Glomerular endothelial cell (primary cell): ENCODE measurements around the gene SLC38A11. TPM values are rescaled to one million over a fixed set of nuclear protein-coding genes. Genes with fewer than 3 reads are reported as not detected.
"Not testable (repeated sequence)": the region's sequence is repeated elsewhere in the genome, so short reads cannot be mapped to it uniquely, and the experiment has no call there.

Experiments
- DNase-seq: peaks from one replicate; pipeline ENCODE4 v3.0.0-alpha.2; 2011; ENCODE audit warnings: low read depth, low spot score; ENCODE audit errors: extremely low read depth
- total RNA-seq: library from RNA; depleted of rRNA; stranded (reverse); fragments of >200 nt; gene quantifications from 2 replicates; pipeline ENCODE4 v1.2.3, GENCODE V29; 2015

SLC38A11 gene
- total RNA-seq, 1 donor from 2014 or later = not detected

- no peak for DNase-seq
Measured at GRCh38 chr2:164882276-164882675, 73.0 kb downstream of the SLC38A11 start.

- no peak for DNase-seq
Measured at GRCh38 chr2:164881524-164881923, 73.8 kb downstream of the SLC38A11 start.

GRCh38 chr2:164879901-164880535 is 75.3 kb downstream of the SLC38A11 start:
- DNase-seq = no peak

DNA sequence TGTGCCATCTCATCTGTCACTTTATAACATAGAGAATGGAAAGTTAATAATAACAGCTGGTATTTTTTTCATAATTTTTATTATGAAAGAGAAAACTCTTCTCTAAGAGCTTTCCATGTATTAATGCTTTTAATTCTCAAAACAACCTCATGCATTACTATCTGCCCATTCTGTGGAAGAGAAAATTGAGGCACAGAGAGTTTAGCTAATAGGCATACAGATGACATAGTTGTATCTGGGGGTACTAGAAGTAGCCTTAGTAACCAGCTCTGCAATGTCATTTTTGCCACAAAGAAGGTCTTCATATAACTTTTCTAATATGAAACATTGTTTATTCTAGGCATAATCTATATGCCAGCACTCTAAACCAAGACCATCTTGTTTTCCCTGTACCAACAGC is 77.4 kb downstream of the SLC38A11 start:
- no peak for DNase-seq

GRCh38 chr2:164877169-164877568 is 78.2 kb downstream of the SLC38A11 start:
- DNase-seq = no peak

GRCh38 chr2:164875334-164876205 is 79.8 kb downstream of the SLC38A11 start:
- no peak for DNase-seq

- no peak for DNase-seq
Measured at GRCh38 chr2:164873210-164873908, 82.0 kb downstream of the SLC38A11 start.

DNA sequence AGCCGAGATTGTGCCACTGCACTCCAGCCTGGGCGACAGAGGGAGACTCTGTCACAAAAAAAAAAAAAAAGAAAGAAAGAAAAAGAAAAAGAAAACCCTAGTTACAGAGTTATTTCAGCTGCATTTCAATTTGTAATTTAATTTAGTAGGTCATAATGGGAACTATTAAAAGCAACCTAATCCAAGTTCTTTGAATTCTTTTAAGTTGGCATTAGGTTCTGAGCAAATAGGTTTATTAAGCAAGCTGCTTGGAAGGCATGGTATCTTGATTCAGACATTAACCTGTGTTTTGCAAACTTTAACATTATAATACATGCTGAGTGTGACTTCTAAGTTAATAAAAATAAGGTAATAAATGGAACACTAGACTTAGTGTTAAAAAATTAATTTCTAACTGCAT is 83.9 kb downstream of the SLC38A11 start:
- no peak for DNase-seq

DNA sequence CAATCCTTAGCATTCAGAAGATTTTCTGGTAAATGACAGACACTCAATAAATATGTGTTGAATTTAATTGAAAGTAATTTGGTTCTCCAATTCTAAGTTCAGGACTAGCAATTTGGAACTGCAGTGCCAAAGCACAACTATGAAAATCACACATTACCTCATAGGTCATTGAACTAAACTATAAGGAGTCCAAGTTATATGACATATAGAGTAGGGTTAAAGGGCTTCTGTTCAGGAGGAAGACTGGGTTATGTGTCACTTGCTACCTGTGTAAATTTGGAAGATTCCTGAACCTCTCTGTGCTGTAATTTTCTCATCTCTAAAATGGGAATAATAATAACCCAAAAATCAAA is 85.9 kb downstream of the SLC38A11 start:
- DNase-seq = no peak

DNA sequence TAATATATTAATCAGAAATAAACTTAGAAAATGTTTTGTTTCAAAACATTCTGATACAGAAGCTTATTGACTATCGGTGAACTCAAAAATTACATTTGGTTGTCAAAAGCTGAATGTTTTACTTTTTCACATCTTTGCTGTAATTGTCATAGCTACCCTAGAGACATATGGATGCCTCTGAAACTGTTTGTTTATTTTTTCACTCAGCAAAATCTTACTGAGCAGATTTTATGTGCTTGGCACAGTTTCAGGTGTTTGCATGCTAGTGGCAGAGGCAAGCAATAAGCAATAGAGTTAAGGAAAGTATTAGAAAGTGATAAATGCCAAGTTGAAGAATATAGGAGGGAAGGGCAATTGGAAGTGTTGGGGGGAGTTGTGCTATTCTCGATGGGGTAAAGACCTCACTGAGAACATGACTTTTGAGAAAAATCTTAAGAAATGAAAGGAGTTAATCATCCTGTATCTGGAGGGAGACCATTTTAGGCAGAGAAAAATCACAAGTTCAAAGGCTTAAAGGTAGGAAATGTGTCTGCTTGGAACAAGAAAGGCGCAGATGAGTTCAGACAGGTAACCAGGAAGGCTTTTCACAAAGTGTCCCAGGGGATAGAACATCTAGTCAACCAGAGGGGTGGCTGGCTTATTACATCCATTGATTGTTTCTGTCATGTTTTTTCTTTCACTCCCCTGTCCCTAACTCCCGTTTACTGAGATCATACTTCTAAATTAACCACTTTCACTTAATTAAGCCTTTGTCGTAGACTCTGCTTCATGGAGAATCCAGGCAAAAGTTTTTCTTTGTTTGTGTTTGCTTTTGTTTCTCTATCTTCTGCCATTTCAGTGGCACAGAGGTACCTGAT is 86.5 kb downstream of the SLC38A11 start:
- no peak for DNase-seq

DNA sequence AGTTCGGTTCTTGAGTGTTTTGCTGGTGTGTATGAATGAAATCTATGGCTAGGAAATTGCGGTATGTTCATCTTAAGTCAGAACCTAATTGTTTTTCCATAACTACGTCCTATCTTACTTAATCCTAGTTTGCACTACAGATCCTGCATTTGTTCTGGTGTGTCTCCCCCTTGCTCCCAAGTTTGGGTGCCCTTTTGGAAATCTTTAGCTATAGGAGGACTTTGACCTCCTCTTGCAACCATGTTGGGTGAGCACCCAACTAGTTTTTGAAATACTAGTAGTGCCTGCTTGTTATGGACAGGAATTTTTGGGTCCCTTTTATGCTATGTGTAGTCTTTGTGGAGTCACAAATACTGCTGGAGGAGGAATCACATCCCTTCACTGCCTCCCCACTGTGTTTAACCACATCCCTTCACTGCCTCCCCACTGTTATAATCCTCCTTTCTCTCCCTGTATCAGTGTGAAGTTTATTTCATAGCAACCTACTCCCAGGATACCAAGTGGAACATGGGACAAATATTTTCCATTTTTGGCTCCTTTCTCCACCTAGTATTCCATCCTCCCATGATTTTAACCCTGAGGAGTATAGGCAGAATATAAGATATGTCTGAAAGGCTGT is 87.4 kb downstream of the SLC38A11 start:
- no peak for DNase-seq

DNA sequence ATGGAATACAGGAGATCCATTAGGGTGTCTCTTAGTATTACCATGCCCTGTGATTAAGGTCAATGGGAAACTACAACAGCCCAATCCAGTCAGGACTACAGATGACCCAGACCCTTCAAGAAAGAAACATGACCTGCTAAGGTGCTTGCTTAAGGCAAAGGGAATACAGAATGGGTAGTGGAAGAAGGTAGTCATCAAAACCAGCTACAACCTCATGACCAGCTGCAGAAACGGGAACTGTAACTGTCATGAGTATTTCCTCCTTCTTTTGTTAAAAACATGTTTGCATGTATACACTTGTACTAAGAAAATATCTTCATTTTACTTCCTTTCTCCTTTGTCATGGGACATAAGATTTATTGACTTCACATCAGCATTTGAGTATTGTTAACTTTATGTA is 88.9 kb downstream of the SLC38A11 start:
- DNase-seq = not testable (repeated sequence)

GRCh38 chr2:164860694-164861042 is 94.7 kb downstream of the SLC38A11 start:
- DNase-seq = no peak

DNA sequence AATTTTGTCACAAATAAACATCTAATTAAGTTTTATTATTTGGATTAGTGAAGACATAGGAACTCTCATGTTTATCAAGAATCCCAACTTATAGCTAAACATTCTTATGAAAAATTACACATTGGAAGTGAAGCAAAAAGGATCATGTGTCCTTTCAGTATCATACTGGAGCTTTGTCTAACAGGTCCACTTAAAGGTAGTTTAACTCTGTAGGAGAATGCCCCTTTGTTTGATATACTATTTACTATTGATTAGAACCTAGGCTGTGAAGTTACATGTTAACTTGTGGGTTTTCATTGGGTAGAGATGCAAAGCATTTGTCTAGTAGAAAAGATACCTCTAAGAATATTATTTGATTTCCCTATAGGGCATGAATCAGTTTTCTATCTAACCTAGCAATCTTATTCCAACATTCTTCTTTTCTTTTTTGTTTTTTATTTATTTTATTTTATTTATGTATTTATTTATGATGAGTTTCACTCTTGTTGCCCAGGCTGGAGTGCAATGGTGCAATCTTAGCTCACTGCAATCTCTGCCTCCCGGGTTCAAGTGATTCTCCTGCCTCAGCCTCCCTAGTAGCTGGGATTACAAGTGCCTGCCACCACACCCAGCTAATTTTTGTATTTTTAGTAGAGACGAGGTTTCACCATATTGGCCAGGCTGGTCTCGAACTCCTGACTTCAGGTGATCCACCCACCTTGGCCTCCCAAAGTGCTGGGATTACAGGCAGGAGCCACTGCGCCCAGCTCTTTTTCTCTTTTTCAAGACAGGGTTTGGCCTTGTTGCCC is 95.2 kb downstream of the SLC38A11 start:
- not testable (repeated sequence) for DNase-seq

GRCh38 chr2:164859251-164859818 is 96.0 kb downstream of the SLC38A11 start:
- no peak for DNase-seq

- DNase-seq = no peak
Measured at GRCh38 chr2:164852086-164852485, 103.2 kb downstream of the SLC38A11 start.

DNA sequence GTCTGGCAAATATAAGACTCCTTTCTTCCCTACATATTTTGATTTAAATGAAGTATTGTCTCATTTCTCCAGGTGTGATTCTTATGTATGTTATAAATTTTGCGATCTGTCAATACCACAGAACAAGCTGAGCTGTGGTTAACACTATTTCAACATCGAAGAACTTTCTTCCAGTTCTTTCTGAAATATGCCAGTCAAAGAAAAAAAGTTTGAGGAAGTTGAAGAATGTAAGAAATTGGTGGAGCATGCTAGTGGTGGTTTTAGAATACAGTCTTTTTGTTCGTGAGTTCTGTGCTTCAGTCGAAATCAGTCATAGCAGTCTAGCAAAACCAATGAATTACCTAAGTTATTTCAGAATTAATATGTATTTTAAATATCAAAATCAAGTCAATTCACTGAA is 105.1 kb downstream of the SLC38A11 start:
- no peak for DNase-seq

DNA sequence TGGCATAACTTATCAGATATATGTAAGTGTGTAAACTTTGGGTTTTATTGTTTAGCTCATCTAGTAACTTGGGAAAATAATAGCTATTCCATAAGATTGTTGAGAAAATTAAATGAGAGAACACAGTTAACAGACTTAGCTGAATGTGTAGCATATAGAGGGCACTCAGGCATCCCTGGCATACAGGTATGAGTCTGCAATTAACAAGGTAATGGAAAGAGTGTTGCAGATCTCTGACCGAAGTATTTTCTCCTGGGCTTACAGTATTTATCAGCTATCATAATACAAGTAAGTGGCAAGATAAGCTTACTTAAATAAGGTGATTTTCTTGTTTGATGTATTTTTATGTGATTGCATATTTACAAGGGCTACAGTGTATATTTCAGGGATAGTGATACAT is 105.8 kb downstream of the SLC38A11 start:
- DNase-seq = no peak

GRCh38 chr2:164847981-164848741 is 107.2 kb downstream of the SLC38A11 start:
- no peak for DNase-seq
